HCT116 (cell line): ENCODE results near the gene RANGAP1.

ENCODE experiments used
- POLR2A ChIP-seq: IDR thresholded peaks from 2 replicates; pipeline ENCODE4 v1.7.0; 2011; ENCODE audit warnings: borderline replicate concordance; ENCODE audit not compliant: insufficient read depth, insufficient read length; ENCODE audit errors: extremely low read depth
- TF ChIP-seq, protein P1 (sequence below), 3 experiments: fragments of 200-600 bp in 1 of 3; sonication (generic) in 1 of 3; IDR thresholded peaks in 2 of 3; conservative IDR thresholded peaks in 1 of 3; 2 replicates each; pipeline ENCODE4 v1.5.1; 2012 to 2017; ENCODE audit warnings: low read depth in 2 of 3, low read length in 2 of 3, antibody characterized with exemption in 1 of 3, borderline replicate concordance in 1 of 3, control low read depth in 1 of 3, mild to moderate bottlenecking in 1 of 3, mixed read lengths in 1 of 3, mixed run types in 1 of 3, moderate library complexity in 1 of 3; ENCODE audit not compliant: insufficient read depth in 1 of 3

DNA sequence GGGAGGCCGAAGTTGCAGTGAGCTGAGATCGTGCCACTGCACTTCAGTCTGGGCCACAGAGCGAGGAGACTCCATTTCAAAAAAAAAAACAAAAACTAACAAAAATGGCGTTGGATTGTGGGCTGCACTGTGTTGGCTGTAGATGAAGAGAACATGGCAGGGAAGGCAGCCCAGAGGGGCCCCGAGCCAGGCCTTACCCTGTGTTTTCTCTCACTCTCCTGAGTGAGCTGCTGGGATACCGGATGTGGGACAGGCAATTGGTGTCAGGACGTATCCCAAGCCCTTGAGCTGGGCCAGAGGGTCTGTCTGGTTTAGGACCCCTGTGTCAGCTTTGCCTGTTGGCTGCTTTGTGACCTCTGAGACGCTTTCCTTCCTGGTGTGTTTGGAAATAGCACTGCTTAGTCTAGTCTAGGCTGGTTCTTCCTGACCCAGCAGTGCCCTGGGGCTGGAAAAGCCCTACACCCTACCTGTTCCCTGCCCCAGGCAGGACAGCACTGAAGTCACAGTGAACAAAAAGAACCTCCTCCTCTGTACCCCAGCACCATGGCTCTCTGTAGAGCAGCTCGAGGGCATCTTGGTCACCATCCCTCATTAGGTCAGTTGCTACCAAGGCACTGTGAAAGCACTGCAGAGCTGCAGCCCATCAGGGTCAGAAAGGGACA lies 63.0 kb downstream of the RANGAP1 start:
- TF ChIP-seq, protein P1, sequence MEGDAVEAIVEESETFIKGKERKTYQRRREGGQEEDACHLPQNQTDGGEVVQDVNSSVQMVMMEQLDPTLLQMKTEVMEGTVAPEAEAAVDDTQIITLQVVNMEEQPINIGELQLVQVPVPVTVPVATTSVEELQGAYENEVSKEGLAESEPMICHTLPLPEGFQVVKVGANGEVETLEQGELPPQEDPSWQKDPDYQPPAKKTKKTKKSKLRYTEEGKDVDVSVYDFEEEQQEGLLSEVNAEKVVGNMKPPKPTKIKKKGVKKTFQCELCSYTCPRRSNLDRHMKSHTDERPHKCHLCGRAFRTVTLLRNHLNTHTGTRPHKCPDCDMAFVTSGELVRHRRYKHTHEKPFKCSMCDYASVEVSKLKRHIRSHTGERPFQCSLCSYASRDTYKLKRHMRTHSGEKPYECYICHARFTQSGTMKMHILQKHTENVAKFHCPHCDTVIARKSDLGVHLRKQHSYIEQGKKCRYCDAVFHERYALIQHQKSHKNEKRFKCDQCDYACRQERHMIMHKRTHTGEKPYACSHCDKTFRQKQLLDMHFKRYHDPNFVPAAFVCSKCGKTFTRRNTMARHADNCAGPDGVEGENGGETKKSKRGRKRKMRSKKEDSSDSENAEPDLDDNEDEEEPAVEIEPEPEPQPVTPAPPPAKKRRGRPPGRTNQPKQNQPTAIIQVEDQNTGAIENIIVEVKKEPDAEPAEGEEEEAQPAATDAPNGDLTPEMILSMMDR (IDR thresholded peaks at IDR 0.05 in 2 of 3, conservative IDR thresholded peaks at IDR 0.05 in 1 of 3; ENCODE audit: borderline replicate concordance in 1 of 3, insufficient read depth in 1 of 3, low read depth in 2 of 3, low read length in 2 of 3) = no peak
- TF ChIP-seq POLR2A = no peak
